NCI-H774 (cell line): ENCODE measurements around the gene MGLL.
A peak's percentile ranks its signal among the peaks of the same experiment; 100 is the strongest.

Experiments used
- DNase-seq: peaks from one replicate; lab custom pipeline; 2025; lab: John Stamatoyannopoulos, UW

Gene MGLL

GRCh38 chr3:127787571-127788365, 34.5 kb downstream of the MGLL start:
- DNase-seq, result no peak

GRCh38 chr3:127787071-127787490, 35.2 kb downstream of the MGLL start:
- DNase-seq, result no peak

- DNase-seq, result peak; percentile 68
These were observed 35.8 kb downstream of the MGLL start for GRCh38 chr3:127786353-127787070.

- no peak for DNase-seq
These were observed 36.5 kb downstream of the MGLL start for GRCh38 chr3:127785711-127786265.

GRCh38 chr3:127784865-127785710, 37.2 kb downstream of the MGLL start:
- DNase-seq, result peak; percentile 81

GRCh38 chr3:127784283-127784682, 38.0 kb downstream of the MGLL start:
- no peak for DNase-seq

GRCh38 chr3:127783642-127784160, 38.6 kb downstream of the MGLL start:
- DNase-seq, result no peak

GRCh38 chr3:127783166-127783565, 39.1 kb downstream of the MGLL start:
- DNase-seq, result no peak

GRCh38 chr3:127781411-127782001, 40.8 kb downstream of the MGLL start:
- DNase-seq, result no peak

- no peak for DNase-seq
These were observed 41.5 kb downstream of the MGLL start for GRCh38 chr3:127780536-127781400.

GRCh38 chr3:127779747-127780146, 42.6 kb downstream of the MGLL start:
- no peak for DNase-seq

GRCh38 chr3:127777921-127778656, 44.2 kb downstream of the MGLL start:
- no peak for DNase-seq

- no peak for DNase-seq
These were observed 45.0 kb downstream of the MGLL start for GRCh38 chr3:127777332-127777731.

GRCh38 chr3:127776347-127776746, 46.0 kb downstream of the MGLL start:
- DNase-seq, result no peak

GRCh38 chr3:127775398-127776109, 46.8 kb downstream of the MGLL start:
- DNase-seq, result peak; percentile 37

GRCh38 chr3:127774647-127775046, 47.7 kb downstream of the MGLL start:
- no peak for DNase-seq

GRCh38 chr3:127773752-127774395, 48.4 kb downstream of the MGLL start:
- DNase-seq, result no peak
